ENCODE data around the gene WDR73.

WDR73 gene

DNA sequence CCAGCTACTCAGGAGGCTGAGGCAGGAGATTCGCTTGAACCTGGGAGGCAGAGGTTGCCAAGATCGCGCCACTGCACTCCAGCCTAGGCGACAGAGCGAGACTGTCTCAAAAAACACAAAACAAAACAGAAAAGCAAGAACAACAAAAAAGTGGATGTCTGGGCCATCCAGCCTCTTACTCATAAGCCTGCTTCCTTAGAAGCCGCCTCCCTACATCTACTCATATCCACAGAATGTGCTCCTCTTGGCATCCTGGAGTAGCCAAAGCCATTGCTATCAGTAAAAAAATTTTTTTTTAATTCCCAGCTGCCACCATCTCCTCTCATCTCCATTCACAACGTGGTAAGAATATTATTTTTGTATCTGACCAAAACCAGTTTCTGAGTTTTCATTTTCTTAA, 42.5 kb downstream of the WDR73 start:
- DNase-seq (ENCODE audit: low read depth) = no peak

DNA sequence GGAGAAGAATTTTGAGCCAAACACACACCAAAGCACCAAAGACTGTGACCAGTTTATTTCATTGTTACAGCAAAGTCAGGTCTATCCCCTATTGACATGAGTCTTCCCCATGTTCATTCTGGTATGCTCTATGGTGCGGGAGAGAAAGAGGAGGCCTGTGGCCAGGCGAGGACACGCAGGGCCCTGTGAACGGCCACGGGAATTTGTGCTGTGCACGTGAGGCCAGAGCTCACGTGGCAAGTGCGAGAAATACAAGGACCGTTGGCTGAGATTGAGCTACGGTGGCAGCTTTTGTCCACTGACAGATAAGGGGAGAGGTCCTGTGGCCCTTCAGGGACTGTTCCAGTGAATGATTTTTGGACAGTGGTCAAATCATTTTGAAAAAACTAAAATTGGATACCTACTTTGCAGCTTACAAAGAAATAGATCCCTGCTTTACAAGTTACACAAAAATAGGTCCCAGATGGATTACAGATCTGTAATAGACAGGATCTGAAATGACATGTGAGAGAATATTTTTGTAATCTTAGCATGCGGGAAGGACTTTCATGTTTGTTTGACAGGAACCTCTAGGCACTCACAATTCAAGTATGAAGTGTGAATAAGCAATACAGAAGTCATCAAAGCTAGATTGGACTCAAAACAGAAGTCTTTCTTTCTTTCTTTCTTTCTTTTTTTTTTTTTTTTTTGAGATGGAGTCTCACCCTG, 44.1 kb downstream of the WDR73 start:
- no peak for DNase-seq (ENCODE audit: low read depth)

DNA sequence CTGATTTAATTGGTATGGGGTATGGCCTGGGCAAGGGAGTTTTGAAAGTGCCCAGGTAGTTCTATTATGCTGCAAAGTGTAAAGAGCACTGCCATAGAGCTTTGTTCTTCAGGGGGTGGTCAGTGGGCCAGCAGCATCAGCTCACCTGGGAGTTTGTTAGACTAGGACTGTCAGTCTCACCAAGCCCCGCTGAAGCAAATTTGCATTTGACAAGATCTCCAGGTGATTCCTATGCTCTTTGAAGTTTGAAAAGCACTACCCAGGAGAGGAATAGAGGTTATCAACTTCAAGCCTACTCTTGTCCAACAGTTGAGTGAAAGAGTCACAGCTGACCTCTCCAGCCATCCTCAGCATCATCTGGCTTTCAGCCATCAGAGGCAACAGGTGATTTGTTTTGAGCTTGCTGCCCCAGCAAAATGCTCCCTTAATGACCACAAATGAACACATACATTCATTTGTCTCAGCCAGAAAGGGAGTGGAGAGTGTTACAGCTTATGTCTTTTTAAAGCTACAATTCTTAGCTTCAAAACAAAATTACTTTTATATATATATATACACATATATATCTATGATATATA, 45.3 kb downstream of the WDR73 start:
- DNase-seq (ENCODE audit: low read depth) = no peak

DNA sequence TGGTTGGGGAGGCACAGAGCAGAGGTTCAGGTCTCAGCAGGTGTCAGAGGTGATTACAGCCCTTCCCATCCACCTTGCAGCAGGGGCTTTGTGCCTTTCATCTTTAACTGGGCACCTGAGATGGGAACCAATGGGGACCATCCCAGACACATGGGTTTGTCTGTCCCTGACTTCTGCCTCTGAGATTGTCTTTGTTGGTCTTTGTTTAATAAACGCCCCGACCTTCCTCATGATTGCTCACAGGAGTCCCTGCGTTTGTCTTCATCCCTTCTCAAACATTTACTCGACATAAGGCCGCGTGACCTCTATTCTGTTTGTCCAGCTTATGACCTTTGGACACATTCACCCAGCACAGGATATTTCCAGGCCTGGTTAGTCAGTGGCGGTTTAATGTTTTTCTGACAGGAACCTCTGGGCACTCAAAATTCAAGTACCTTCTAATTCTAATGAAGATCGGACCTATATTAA, 47.4 kb downstream of the WDR73 start:
- no peak for DNase-seq (ENCODE audit: low read depth)

DNA sequence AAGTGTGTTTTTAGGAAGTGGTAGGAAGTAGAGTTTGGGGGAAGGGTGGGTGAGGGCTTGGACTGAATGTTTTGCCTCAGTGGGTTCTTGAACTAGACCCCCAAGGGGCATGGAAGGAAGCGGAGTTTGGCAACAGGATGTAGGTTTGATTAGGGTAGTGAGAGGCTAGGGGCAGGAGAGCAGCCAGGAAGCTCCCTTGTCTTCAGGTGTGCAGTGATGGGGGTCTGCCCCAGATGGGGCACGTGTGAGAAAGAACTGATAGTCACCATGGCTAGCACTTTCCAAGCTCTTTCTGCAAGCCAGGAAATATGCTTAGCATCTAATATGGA, 48.6 kb downstream of the WDR73 start:
- DNase-seq (ENCODE audit: low read depth) = no peak

DNA sequence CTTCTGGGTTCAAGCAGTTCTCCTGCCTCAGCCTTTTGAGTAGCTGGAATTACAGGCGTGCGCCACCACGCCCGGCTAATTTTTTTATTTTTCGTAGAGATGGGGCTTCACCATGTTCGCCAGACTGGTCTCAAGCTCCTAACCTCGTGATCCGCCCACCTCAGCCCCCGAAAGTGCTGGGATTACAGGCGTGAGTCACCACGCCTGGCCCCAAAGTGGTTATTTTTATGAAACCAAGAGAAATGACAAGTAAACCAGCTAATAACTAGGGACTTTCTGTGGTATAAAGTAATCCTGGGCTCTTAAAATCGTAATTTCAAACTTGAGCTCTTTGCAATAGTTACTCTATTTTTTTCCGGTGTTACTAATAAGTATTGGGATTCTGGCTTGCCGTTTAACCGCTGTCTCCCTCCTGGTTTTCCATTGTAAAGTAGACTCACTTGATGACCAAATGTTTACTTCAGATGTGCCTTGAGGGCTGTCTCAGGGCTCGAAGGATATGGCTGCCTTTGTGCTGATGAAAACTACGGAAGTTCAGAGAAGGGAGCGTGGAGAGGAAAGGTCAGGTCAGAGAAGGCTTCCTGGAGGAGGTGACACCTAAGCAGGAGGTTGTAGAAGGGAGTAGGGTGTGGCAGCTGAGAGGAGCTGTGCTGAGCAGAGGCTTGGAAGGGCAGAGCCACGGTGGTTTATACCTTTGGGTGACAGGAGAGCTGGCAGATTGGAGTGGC, 49.1 kb downstream of the WDR73 start:
- DNase-seq (ENCODE audit: low read depth) = peak; percentile 34

DNA sequence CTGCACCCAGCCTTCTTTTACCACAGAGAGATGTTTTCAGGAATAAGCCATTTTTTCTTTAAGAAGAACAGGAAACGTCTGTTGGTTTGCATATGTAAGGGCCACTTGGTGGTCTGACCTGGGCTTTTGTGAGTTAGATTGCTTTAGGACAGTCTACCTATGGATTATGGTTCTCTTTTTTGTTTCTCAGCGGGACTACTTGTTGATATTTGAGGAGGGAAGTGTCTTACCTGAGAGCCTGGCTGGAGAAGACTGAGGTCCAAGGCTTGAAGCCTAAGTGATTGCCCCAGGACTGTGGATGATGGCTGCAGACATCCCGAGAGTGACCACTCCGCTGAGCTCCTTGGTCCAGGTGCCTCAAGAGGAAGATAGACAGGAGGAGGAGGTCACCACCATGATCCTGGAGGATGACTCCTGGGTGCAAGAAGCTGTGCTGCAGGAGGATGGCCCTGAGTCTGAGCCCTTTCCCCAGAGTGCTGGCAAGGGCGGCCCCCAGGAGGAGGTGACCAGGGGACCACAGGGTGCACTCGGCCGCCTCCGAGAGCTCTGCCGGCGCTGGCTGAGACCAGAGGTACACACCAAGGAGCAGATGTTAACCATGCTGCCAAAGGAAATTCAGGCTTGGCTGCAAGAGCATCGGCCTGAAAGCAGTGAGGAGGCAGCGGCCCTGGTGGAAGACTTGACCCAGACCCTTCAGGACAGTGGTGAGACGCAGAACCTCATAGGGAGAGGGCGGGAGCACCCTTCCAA, 50.3 kb downstream of the WDR73 start:
- no peak for DNase-seq (ENCODE audit: low read depth)

DNA sequence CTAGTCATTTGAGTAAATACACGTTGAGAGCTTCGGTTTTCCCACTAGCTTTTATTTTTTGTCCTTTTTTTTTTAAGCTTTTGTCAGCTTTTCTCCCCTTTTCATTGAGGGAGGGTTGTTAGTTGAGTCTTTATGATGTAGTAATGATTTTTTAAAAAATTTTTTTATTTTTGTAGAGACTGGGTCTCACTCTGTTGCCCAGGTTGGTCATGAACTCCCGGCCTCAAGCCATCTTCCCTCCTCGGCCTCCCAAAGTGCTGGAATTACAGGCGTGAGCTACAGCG, 52.6 kb downstream of the WDR73 start:
- DNase-seq (ENCODE audit: low read depth) = no peak

DNA sequence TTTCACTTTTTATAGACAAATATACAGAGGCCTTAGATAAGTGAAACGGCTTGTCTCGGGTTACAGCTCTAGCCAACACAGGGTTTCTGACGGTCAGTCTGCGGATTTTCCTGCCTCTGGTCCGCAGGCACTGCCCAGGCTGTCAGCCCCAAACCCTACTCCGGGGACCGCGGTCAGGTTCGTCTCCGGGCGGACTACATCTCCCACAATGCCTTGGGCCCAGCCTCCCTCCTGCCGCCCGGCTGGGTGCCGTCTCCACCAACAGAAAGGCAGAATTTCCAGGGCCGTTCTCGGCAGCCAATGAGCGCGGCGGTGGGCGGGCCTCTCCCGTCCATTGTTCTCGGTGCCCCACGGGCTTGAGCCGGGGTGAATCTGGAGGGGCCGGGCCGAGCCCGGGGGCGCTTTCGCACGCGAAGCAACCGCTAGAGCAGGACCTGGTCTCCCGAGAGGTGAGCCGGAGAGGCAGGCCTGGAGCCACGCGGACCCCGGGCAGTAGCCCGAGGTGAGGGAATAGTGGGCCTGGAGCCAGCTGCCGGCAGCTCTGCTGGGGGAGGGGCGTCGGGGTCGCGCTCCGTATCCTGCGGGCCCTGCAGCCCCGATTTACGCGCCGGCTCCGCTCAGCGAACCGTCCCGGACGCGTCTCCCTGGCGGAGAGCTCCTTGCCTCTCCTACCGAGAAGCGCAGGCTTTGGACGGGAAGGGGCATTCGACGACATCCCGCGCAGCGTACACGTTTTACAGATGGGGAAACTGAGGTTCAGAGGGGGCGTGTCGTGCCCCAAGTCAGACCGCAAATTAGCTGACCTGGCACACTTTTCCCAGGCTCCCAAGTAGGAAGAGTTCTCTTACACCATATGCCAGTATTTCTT, 53.2 kb downstream of the WDR73 start, which contains the start of gene ZSCAN2:
TSS of gene ZSCAN2 (plus strand) at position 323 of the 868 bp plus-strand sequence. CDS start 2,919 bp downstream, outside the sequence.
- peak; percentile 88 for DNase-seq (ENCODE audit: low read depth)

DNA sequence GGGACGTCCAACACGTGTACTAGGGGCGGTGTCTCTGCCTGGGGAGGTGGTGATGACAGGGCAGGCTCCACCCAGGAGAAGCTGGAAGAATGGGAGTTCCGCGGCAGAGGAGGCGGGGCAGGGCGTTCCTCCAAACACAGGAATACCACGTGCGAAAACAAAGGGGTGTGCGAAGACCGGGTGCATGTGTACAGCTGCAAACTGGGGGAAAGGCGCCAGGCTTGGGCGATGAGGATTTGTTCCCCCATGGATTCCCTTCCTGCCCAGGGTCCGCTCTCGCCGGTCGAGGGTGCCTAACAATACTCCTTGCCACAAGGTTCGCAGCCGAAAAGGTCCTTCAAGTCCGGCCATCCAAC, 53.8 kb downstream of the WDR73 start:
- DNase-seq (ENCODE audit: low read depth) = peak; percentile 25

DNA sequence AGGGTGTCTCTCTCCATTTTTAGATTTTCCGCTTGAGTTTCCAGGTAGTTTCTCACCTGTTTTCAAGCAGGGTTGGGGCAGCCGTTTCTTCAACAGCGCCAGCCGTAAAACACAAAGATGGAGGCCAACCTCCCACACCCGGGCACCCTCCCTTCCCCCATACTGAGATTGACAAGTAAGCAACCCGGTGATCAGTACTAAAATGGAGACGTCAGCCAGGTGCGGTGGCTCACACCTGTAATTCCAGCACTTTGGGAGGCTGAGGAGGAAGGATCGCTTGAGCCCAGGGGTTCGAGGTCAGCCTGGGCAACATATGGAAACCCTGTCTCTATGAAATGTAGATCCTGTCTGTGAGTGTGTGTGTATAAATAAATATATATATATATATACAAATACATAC, 54.2 kb downstream of the WDR73 start:
- no peak for DNase-seq (ENCODE audit: low read depth)

DNA sequence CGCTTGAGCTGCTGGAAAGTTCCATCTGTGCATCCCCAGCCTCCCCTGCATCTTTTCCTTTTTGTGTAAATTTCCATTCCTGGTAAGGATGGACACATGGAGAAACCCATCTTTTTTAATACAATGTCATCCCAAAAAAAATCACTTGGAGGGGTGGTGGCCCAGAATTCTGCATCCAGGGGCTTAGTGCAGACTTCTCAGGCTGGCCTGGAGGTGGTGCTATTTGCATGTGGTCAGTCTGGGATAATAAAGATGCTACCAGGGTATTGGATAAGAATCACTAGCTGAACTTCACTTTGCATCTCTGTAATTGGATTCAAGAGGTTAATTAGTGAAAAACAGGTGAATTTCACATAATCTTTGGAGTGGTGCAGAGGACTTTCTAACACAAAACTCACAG, 55.1 kb downstream of the WDR73 start:
- no peak for DNase-seq (ENCODE audit: low read depth)

DNA sequence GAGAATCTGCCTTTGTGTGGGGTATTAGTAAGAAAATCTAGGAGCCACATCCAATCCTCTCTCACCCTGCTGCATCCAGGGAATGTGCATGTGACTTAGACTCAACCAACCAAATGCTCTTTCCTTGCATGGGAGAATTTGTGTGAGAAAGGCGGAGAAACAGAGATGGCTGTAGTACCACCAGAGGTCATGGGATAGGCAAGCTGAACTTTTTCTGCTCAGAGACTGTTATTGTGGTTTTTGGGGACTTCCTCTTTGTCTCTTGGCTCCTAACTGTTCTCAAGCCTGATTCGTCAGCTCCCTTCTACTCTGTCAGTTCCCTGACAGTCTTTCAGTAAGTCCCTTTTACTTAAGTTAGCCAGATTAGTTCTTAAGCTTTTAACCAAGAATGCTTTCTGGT, 55.8 kb downstream of the WDR73 start:
- no peak for DNase-seq (ENCODE audit: low read depth)

DNA sequence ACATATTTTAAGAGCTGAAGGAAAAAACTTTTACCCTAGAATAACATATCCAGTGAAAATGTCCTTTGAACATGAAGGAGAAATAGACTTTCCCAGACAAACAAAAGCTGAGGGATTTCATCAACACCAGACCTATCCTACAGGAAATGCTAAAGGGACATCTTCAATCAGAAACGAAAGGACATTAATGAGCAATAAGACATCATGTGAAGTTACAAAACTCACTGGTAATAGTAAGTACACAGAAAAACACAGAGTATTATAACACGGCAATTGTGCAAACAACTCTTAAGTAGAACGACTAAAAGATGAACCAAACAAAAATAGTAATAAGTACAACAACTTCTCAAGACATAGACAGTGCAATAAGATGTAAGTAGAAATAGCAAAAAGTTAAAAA, 56.8 kb downstream of the WDR73 start:
- DNase-seq (ENCODE audit: low read depth) = no peak

DNA sequence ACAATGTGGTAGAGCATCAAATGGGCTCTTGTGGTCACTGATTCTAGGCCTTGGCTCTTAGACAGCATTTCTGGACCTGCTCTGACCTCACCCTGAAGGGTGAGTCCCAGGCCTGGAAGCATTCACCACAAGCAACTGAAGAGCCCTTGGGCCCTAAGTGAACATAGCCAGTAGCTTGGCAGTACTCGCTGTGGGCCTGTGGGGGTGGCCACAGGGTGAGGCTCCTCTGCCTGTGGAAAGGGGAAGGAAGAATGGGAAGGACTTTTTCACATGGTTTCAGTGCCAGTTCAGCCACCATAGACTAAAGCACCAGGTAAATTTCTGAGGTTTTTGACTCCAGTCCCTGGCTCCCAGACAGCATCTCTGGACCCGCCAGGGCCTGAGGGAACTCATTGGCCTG, 58.4 kb downstream of the WDR73 start:
- DNase-seq (ENCODE audit: low read depth) = no peak

DNA sequence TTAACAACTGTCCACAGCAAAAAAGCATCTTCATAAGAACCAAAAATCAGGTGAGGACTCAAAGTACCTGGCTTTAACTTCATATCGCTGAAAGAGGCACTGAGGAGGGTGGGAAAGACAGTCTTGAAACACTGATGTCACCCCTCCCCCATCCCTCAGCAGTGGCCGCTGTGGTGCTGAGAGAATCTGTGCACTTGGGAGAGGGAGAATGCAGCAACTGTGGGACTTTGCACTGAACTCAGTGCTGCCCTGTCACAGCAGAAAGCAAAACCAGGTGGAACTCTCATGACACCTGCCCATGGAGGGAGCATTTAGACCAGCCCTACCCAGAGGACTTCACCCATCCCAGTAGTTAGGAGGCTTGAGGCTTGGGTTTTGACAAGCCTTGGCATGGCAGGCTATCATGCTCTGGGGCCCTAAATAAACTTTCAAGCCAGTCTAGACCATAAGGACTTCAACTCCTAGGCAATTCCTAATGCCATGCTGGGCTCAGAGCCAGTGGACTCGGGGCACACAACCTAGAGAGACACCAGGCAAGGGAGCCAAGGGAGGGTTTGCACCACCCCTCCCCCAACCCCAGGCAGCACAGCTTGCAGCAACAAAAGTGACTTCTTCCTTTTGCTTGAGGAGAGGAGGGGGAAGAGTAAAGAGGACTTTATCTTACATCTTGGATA, 59.3 kb downstream of the WDR73 start:
- DNase-seq (ENCODE audit: low read depth) = no peak

DNA sequence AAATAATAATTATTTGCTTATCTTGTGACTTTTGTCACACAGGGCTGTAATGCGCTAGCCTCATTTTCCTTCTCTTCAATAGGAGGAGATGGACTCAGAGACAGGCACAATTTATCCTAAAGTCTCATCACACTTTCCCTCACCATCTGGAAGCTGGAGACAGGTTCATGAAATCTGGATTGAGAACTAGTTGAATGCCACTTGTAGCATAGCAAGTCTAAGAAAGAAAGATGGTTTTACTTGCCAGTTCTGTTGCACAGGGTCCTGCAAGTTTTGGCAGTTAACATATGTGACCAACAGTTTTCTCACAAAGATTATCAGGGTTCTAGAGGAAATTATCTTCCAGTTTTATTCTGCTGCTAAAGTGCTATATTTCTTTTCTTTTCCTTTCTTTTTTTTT, 62.3 kb downstream of the WDR73 start:
- DNase-seq (ENCODE audit: low read depth) = no peak

DNA sequence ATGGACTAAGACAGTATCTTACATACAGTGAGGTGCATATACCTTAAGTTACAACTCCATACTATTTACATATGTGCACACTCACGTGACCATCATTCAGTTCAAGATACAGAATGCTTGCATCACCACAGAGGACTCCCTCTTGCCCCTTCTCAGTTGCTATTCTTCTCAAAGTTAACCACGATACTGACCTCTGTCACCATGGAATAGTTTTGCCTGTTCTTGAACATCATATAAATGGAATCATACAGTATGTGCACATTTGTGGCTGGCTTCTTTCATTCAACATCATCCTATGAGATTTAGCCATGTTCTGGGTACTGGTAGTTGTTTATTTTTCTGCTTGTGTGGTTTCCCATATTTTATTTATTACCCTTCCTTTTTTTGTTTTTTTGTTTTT, 63.7 kb downstream of the WDR73 start:
- DNase-seq (ENCODE audit: low read depth) = no peak

All from stimulated activated CD8-positive, alpha-beta memory T cell treated with anti-CD3 and anti-CD28 coated beads, Interleukin-12 subunit alpha, Interleukin-12 subunit beta, amount 100 ng/mL, for 4 hours (primary cell).